Effector CD8-positive, alpha-beta T cell (primary cell): ENCODE results near the gene BACH2.
"Not testable (repeated sequence)": the region's sequence is repeated elsewhere in the genome, so short reads cannot be mapped to it uniquely, and the experiment has no call there.

ENCODE experiments used
- DNase-seq: peaks from one replicate; lab custom pipeline; 2025; lab: John Stamatoyannopoulos, UW

The BACH2 gene

GRCh38 chr6:89971338-89972024 is 325.2 kb downstream of the BACH2 start:
- not testable (repeated sequence) for DNase-seq

GRCh38 chr6:89970609-89971337 is 325.9 kb downstream of the BACH2 start:
- DNase-seq = no peak

- DNase-seq = no peak
These were observed 326.6 kb downstream of the BACH2 start for GRCh38 chr6:89970072-89970471.

GRCh38 chr6:89966913-89967312 is 329.7 kb downstream of the BACH2 start:
- no peak for DNase-seq

GRCh38 chr6:89966228-89966544 is 330.5 kb downstream of the BACH2 start:
- DNase-seq = no peak

GRCh38 chr6:89965441-89966227 is 331.0 kb downstream of the BACH2 start:
- no peak for DNase-seq

- DNase-seq = no peak
These were observed 333.3 kb downstream of the BACH2 start for GRCh38 chr6:89963391-89963790.

GRCh38 chr6:89961481-89961880 is 335.2 kb downstream of the BACH2 start:
- DNase-seq = no peak

- no peak for DNase-seq
These were observed 336.8 kb downstream of the BACH2 start for GRCh38 chr6:89959883-89960282.

- DNase-seq = no peak
These were observed 340.5 kb downstream of the BACH2 start for GRCh38 chr6:89956182-89956581.

GRCh38 chr6:89955364-89955763 is 341.3 kb downstream of the BACH2 start:
- DNase-seq = no peak

GRCh38 chr6:89954721-89955148 is 341.9 kb downstream of the BACH2 start:
- DNase-seq = no peak

- peak; percentile 17 for DNase-seq
These were observed 344.0 kb downstream of the BACH2 start for GRCh38 chr6:89952686-89953085.

- no peak for DNase-seq
These were observed 344.5 kb downstream of the BACH2 start for GRCh38 chr6:89952105-89952671.

- no peak for DNase-seq
These were observed 345.0 kb downstream of the BACH2 start for GRCh38 chr6:89951574-89952104.

GRCh38 chr6:89950879-89951391 is 345.7 kb downstream of the BACH2 start:
- no peak for DNase-seq

GRCh38 chr6:89950446-89950845 is 346.2 kb downstream of the BACH2 start:
- no peak for DNase-seq

- DNase-seq = no peak
These were observed 347.8 kb downstream of the BACH2 start for GRCh38 chr6:89948876-89949275.

- DNase-seq = no peak
These were observed 351.7 kb downstream of the BACH2 start for GRCh38 chr6:89944826-89945407.

- DNase-seq = no peak
These were observed 352.4 kb downstream of the BACH2 start for GRCh38 chr6:89944181-89944755.

- no peak for DNase-seq
These were observed 354.0 kb downstream of the BACH2 start for GRCh38 chr6:89942601-89943000.
